ENCODE measurements around the gene DENND1A. TPM values are rescaled to one million over a fixed set of nuclear protein-coding genes. Genes with fewer than 3 reads are reported as not detected.
A peak's percentile ranks its signal among the peaks of the same experiment; 100 is the strongest.

The DENND1A gene
- total and polyA plus RNA-seq, 4 donors: 7.9 to 22.0 (median 13.9) TPM

DNA sequence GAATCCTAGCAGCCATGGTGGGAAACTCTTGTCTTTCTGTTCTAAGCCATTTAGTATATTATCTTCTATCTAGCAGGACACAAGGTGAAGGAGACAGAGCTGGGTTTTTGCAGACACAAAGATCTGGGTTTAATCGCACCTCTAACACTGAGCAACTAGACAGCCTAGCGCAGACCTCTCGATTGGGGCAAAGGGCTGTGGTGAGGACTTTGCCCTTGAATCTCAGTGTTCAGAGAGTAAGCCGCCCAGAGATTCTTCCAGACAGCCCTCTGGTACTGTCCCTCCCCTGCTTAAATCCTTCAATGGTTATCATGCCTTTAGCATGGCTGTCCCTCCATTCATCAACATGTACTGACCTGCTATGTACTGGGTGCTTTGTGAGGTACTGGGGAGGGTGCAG lies 445.8 kb downstream of the DENND1A start:
- no peak for DNase-seq (ENCODE audit: low spot score)
- Histone ChIP-seq H3K4me3 (ENCODE audit: low read depth in 1 of 3, low read length in 3 of 3) (peak overlapping the region in 1 of 3 donors; percentile 9), H3K36me3 (ENCODE audit: control insufficient read depth in 4 of 4, insufficient read depth in 3 of 4, low read depth in 1 of 4, low read length in 3 of 4) (no peaks in the 10 kb centered on the region), H3K4me1 (ENCODE audit: control insufficient read depth in 4 of 4, insufficient read depth in 4 of 4, low read length in 3 of 4) (peaks cover 15 to 49% (median 42%) of the 10 kb centered on the region in 4 donors), H3K9me3 (ENCODE audit: control insufficient read depth in 4 of 4, low read length in 3 of 4) (no peaks in the 10 kb centered on the region), H3K9ac (ENCODE audit: low read depth in 1 of 2, low read length in 2 of 2) (no peak overlapping the region), H3K27me3 (ENCODE audit: control insufficient read depth in 4 of 4, insufficient read depth in 4 of 4, low read length in 3 of 4) (no peaks in the 10 kb centered on the region), H3K27ac (ENCODE audit: low read depth in 1 of 2, low read length in 2 of 2) (peak overlapping the region; percentile 21 to 58)
- peak; percentile 94 to 97 for TF ChIP-seq HNF4A (conservative IDR thresholded peaks at IDR 0.05)
- no peak for TF ChIP-seq EGR1 (IDR thresholded peaks at IDR 0.05; ENCODE audit: low read depth in 2 of 2)
- TF ChIP-seq RXRA (IDR thresholded peaks at IDR 0.05): peak; percentile 81
- no peak for TF ChIP-seq TAF1 (conservative IDR thresholded peaks at IDR 0.05)
- peak; percentile 61 for TF ChIP-seq YY1 (IDR thresholded peaks at IDR 0.05)
- peak; percentile 93 for TF ChIP-seq SP1 (IDR thresholded peaks at IDR 0.05)
- TF ChIP-seq, protein P1, sequence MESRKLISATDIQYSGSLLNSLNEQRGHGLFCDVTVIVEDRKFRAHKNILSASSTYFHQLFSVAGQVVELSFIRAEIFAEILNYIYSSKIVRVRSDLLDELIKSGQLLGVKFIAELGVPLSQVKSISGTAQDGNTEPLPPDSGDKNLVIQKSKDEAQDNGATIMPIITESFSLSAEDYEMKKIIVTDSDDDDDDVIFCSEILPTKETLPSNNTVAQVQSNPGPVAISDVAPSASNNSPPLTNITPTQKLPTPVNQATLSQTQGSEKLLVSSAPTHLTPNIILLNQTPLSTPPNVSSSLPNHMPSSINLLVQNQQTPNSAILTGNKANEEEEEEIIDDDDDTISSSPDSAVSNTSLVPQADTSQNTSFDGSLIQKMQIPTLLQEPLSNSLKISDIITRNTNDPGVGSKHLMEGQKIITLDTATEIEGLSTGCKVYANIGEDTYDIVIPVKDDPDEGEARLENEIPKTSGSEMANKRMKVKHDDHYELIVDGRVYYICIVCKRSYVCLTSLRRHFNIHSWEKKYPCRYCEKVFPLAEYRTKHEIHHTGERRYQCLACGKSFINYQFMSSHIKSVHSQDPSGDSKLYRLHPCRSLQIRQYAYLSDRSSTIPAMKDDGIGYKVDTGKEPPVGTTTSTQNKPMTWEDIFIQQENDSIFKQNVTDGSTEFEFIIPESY (IDR thresholded peaks at IDR 0.05): no peak
- TF ChIP-seq, protein P2, sequence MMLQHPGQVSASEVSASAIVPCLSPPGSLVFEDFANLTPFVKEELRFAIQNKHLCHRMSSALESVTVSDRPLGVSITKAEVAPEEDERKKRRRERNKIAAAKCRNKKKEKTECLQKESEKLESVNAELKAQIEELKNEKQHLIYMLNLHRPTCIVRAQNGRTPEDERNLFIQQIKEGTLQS (IDR thresholded peaks at IDR 0.05): no peak
- TF ChIP-seq RAD21 (IDR thresholded peaks at IDR 0.05): peak; percentile 20 to 54
- TF ChIP-seq HNF4G (IDR thresholded peaks at IDR 0.05): peak; percentile 82
- TF ChIP-seq, protein P3, sequence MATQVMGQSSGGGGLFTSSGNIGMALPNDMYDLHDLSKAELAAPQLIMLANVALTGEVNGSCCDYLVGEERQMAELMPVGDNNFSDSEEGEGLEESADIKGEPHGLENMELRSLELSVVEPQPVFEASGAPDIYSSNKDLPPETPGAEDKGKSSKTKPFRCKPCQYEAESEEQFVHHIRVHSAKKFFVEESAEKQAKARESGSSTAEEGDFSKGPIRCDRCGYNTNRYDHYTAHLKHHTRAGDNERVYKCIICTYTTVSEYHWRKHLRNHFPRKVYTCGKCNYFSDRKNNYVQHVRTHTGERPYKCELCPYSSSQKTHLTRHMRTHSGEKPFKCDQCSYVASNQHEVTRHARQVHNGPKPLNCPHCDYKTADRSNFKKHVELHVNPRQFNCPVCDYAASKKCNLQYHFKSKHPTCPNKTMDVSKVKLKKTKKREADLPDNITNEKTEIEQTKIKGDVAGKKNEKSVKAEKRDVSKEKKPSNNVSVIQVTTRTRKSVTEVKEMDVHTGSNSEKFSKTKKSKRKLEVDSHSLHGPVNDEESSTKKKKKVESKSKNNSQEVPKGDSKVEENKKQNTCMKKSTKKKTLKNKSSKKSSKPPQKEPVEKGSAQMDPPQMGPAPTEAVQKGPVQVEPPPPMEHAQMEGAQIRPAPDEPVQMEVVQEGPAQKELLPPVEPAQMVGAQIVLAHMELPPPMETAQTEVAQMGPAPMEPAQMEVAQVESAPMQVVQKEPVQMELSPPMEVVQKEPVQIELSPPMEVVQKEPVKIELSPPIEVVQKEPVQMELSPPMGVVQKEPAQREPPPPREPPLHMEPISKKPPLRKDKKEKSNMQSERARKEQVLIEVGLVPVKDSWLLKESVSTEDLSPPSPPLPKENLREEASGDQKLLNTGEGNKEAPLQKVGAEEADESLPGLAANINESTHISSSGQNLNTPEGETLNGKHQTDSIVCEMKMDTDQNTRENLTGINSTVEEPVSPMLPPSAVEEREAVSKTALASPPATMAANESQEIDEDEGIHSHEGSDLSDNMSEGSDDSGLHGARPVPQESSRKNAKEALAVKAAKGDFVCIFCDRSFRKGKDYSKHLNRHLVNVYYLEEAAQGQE (IDR thresholded peaks at IDR 0.05): peak; percentile 71
- TF ChIP-seq JUND (IDR thresholded peaks at IDR 0.05): peak in 1 of 2 donors; percentile 62
- TF ChIP-seq, protein P4, sequence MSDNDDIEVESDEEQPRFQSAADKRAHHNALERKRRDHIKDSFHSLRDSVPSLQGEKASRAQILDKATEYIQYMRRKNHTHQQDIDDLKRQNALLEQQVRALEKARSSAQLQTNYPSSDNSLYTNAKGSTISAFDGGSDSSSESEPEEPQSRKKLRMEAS (IDR thresholded peaks at IDR 0.05): no peak
- WGBS: 38% methylated on average over 4 of the region's 4 CpGs

DNA sequence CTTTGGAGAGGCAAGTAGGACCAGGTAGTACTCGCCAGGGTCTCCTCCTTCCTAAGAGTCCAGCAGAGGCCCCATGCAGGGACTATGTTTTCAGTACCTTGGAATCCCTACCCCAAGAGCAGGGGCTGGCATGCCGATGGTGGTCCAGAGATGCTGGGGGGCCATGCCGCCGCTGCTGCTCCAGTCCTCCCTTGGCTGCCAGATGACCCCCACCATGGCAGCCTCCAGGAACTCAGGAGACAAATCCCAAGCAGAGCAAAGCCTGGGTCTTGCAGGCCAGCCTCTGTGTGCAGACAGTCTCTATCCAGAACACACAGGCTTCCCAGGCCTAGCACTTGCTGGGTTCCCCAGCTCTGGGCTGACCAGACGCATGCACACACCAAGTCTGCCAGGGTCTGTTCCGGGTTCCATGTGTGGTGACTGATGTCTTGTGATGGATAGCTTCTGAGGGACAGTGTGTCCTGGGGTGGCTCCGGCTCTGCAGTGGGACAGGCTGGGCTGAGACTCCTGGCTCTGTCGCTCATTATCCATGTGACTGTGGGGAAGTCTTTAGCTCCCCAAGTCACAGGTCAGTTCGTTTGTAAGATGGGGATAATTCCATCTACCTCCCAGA lies 446.6 kb downstream of the DENND1A start:
- Histone ChIP-seq H3K27ac (ENCODE audit: low read depth in 1 of 2, low read length in 2 of 2) (peak overlapping the region; percentile 65), H3K9me3 (ENCODE audit: control insufficient read depth in 4 of 4, low read length in 3 of 4) (no peaks in the 10 kb centered on the region), H3K4me3 (ENCODE audit: low read depth in 1 of 3, low read length in 3 of 3) (no peak overlapping the region), H3K36me3 (ENCODE audit: control insufficient read depth in 4 of 4, insufficient read depth in 3 of 4, low read depth in 1 of 4, low read length in 3 of 4) (no peaks in the 10 kb centered on the region), H3K4me1 (ENCODE audit: control insufficient read depth in 4 of 4, insufficient read depth in 4 of 4, low read length in 3 of 4) (peaks cover 16 to 57% (median 51%) of the 10 kb centered on the region in 4 donors), H3K9ac (ENCODE audit: low read depth in 1 of 2, low read length in 2 of 2) (no peak overlapping the region), H3K27me3 (ENCODE audit: control insufficient read depth in 4 of 4, insufficient read depth in 4 of 4, low read length in 3 of 4) (no peaks in the 10 kb centered on the region)
- no peak for DNase-seq (ENCODE audit: low spot score)
- 81% methylated on average over 9 of the region's 9 CpGs for WGBS
- no peak for TF ChIP-seq EGR1 (IDR thresholded peaks at IDR 0.05; ENCODE audit: low read depth in 2 of 2)
- TF ChIP-seq HNF4A (conservative IDR thresholded peaks at IDR 0.05): no peak
- TF ChIP-seq, protein P1 (IDR thresholded peaks at IDR 0.05): no peak
- no peak for TF ChIP-seq TAF1 (conservative IDR thresholded peaks at IDR 0.05)
- TF ChIP-seq, protein P3 (IDR thresholded peaks at IDR 0.05): no peak
- no peak for TF ChIP-seq RXRA (IDR thresholded peaks at IDR 0.05)
- TF ChIP-seq GABPA (IDR thresholded peaks at IDR 0.05 in 1 of 2, conservative IDR thresholded peaks at IDR 0.05 in 1 of 2): no peak
- TF ChIP-seq FOXA2 (IDR thresholded peaks at IDR 0.05): no peak
- TF ChIP-seq RAD21 (IDR thresholded peaks at IDR 0.05): no peak
- TF ChIP-seq, protein P4 (IDR thresholded peaks at IDR 0.05): no peak
- no peak for TF ChIP-seq SP1 (IDR thresholded peaks at IDR 0.05)
- TF ChIP-seq, protein P5, sequence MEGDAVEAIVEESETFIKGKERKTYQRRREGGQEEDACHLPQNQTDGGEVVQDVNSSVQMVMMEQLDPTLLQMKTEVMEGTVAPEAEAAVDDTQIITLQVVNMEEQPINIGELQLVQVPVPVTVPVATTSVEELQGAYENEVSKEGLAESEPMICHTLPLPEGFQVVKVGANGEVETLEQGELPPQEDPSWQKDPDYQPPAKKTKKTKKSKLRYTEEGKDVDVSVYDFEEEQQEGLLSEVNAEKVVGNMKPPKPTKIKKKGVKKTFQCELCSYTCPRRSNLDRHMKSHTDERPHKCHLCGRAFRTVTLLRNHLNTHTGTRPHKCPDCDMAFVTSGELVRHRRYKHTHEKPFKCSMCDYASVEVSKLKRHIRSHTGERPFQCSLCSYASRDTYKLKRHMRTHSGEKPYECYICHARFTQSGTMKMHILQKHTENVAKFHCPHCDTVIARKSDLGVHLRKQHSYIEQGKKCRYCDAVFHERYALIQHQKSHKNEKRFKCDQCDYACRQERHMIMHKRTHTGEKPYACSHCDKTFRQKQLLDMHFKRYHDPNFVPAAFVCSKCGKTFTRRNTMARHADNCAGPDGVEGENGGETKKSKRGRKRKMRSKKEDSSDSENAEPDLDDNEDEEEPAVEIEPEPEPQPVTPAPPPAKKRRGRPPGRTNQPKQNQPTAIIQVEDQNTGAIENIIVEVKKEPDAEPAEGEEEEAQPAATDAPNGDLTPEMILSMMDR (IDR thresholded peaks at IDR 0.05; ENCODE audit: low read depth, low read length, missing input control): no peak
